ENCODE data around the gene SNRPE.

The SNRPE gene

GRCh38 chr1:203880606-203881005, 19.2 kb downstream of the SNRPE start:
- DNase-seq = no peak

DNA sequence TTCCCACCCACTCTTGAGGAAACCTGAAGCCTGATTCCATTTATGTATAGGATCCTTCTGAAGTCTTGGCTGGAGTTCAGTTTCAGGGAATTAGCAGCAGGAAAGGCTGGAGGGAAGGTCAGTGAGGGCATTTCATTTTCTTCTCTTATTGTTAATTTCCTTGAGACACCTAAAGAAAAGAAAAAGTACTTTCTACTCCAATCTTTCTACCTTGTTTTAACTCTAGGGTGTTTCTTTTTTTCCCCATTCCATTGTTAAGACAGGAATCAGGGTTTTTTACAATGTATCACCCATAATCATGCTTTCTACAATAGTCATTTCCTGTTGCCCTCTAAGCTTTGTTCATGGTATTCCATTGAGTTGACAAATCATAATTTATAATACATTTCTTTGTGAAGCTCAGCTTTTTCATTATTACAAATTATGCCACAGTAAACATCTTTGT, 27.4 kb downstream of the SNRPE start:
- DNase-seq = peak in 1 of 4 experiments; percentile 3

GRCh38 chr1:203891950-203892349, 30.6 kb downstream of the SNRPE start:
- no peak for DNase-seq

- DNase-seq = no peak
Measured at GRCh38 chr1:203898458-203899352, 37.3 kb downstream of the SNRPE start.

- no peak for DNase-seq
Measured at GRCh38 chr1:203899353-203899716, 37.9 kb downstream of the SNRPE start.

DNA sequence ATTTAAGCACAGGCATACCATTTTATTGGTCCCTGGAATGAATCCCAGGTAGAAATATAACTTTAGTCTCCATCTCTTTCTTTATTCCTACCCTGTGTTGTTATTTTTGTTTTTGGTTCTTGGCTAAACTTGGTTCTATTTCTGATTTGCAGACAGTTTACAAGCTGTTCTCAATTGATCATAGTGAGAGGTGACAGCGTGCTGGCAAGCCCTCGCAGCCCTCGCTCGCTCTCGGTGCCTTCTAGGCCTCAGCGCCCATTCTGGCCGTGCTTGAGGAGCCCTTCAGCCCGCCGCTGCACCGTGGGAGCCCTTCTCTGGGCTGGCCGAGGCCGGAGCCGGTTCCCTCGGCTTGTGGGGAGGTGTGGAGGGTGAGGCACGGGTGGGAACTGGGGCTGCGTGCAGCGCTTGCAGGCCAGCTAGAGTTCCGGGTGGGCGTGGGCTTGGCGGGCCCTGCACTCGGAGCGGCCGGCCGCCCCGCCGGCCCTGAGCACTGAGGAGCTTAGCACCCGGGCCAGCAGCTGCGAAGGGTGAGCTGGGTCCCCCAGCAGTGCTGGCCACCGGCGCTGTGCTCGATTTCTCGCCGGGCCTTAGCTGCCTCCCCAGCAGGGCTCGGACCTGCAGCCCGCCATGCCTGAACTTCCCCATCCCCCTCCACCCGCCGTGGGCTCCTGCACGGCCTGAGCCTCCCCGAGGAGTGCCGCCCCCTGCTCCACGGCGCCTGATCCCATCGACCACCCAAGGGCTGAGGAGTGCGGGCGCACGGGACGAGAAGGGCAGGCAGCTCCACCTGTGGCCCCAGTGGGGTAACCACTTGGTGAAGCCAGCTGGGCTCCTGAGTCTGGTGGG, 38.7 kb downstream of the SNRPE start:
- DNase-seq = no peak

- DNase-seq = no peak
Measured at GRCh38 chr1:203901581-203901980, 40.2 kb downstream of the SNRPE start.

- no peak for DNase-seq
Measured at GRCh38 chr1:203905275-203905674, 43.9 kb downstream of the SNRPE start.

- peak in 2 of 4 experiments; percentile 14 to 37 for DNase-seq
Measured at GRCh38 chr1:203906932-203907331, 45.5 kb downstream of the SNRPE start.

DNA sequence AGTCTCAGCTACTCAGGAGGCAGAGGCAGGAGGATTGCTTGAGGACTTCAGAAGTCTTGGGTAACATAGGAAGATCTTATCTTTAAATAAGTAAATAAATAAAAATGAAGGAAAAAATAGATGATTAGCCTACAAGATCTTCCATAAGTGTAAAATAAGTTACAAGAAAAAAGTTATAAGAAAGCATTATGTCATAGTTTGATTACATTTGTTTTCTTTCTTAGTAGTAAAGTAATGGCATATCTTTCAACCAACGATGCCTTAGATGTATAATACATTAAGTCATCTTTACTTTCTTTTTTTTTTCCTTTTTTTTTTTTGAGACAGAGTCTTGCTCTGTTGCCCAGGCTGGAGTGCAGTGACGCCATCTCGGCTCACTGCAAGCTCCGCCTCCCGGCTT, 46.5 kb downstream of the SNRPE start:
- DNase-seq = no peak

DNA sequence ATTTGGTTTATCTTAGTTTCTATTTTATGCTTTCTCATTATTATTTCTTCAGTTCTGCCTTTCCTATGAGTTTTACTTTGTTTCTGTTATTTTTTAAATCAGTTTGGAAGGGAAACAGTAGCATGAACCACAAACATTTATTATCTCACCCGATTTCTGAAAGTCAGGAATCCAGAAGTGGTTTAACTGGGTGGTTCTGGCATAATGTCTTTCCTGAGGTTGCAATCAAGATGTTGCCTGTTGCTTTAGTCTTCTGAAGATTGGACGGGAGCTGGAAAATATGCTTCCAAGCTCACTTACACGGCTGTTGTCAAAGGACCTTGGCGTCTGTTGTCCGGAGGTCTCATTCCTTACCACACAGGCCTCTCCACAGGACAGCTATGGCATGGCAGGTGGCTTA, 50.4 kb downstream of the SNRPE start:
- DNase-seq = no peak

- no peak for DNase-seq
Measured at GRCh38 chr1:203913073-203913521, 51.7 kb downstream of the SNRPE start.

GRCh38 chr1:203914292-203914691, 52.9 kb downstream of the SNRPE start:
- DNase-seq = no peak

- no peak for DNase-seq
Measured at GRCh38 chr1:203915811-203916210, 54.4 kb downstream of the SNRPE start.

DNA sequence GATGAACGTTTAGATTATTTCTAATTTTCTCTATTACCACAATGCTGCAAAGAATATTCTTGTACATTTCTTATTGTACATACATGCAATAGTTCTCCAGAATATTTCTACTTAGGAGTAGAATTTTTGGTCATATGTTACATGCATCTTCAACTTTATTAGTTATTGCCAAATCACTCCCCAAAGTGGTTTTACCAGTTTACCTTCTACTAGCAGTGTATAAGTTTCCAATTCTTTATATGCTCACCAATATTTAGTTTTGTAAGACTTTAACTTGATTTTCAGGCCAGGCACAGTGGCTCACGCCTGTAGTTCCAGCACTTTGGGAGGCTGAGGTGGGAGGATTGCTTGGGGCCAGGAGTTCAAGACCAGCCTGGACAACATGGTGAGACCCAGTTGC, 55.4 kb downstream of the SNRPE start:
- DNase-seq = no peak

Measured in suppressor macrophage (primary cell).